Measurements from ENCODE around the gene TAP2.
"Not testable (repeated sequence)": the region's sequence is repeated elsewhere in the genome, so short reads cannot be mapped to it uniquely, and the experiment has no call there.

TAP2 gene

DNA sequence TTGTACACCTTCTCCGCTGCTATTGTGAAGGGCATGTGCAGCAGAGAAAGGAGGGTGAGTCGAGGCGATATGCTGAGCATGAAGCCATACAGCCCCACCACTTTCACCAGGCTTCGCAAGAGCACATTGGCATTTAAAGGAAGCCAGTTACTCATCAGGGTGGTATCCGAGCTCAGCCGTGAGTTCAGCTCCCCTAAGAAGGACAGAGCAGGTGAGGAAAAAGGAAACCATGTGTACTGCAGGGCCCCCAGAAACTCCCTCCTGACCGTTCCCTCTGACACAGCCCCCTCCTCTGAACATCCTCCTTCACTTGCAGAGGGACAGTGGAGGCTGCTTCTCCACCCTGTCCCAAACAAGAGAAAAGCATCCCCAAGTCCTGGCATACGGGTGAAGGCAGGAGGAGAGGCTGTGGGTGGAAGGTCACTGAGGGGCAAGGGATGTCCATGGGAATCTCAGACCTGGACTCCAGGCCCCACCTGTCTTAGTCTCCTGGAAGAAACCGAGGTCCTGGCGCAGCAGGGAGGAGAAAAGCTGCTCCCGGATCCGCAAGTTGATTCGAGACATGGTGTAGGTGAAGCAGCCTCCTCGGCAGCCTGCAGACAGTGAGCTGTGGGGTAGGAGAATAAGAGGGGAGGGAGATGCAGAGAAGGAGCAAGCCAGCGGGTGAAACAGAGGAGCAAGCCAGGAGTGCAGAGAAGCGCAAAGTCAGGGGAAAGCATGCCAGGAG is 3.2 kb downstream of the TAP2 start:
- no peak for DNase-seq (ENCODE audit: low read depth, low spot score)

DNA sequence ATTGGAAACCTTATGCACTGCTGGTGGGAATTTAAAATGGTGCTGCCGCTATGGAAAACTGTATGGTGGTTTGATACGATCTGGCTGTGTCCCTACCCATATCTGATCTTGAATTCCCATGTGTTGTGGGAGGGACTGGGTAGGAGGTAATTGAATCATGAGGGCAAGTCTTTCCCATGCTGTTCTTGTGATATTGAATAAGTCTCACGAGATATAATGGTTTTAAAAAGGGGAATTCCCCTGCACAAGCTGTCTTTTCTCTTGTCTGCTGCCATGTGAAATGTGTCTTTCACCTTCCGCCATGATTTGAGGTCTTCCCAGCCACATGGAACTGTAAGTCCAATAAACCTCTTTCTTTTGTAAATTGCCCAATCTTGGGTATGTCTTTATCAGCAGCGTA is 4.9 kb downstream of the TAP2 start:
- no peak for DNase-seq (ENCODE audit: low read depth, low spot score)

DNA sequence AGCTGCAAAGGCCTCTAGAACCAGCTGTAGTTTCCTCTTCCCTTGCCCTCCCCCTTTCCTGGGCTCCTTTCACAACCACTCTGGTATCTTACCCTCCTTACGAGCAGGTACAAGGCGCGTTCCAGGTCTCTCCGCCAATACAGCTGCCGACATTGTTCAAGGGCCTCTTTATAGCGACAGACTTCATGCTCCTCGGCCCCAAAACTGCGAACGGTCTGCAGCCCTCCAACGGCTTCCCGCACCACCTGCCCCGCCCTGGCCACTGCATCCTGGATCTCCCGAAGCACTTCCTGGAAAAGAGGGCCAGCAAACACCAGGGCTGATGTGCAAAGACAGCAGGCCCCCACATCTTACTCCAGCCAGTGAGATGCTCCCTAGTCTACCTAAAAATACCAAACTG is 6.0 kb downstream of the TAP2 start:
- no peak for DNase-seq (ENCODE audit: low read depth, low spot score)

DNA sequence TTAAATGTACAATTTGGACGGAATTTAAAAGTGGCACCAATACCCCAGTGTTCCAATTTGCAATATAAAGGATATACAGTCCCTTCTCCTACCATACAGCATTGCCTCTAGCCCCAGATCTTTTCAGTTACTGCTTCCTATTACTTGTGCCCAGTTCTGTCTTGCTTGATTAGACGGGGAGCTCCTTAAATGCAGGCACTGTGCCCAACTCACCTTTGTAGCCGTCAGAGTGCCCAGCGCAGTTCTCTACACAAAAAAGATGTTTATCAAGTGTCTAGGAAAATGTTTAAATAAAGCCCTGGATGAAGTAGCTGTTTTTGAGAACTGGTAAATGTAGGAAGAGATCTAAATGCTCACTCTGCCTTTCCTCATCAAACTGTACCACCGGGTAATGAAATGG is 7.6 kb downstream of the TAP2 start:
- DNase-seq (ENCODE audit: low read depth, low spot score), result no peak

DNA sequence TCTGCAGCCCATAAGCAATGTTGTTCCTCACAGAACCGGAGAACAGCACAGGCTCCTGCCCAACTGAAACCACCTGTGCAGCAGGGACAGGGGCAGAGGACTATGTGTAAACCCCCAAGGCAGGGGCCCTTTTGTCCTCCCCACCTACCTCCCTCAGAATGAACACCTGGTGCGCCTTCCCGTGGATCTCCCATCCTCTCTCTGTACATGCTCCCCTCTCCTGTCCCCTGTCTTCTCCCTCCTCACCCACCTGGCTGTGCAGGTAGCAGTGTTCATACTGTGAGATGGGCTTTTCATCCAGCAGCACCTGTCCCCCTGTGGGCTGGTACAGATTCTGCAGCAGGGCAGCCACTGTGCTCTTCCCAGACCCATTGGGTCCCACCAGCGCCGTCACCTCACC is 8.5 kb downstream of the TAP2 start:
- no peak for DNase-seq (ENCODE audit: low read depth, low spot score)

DNA sequence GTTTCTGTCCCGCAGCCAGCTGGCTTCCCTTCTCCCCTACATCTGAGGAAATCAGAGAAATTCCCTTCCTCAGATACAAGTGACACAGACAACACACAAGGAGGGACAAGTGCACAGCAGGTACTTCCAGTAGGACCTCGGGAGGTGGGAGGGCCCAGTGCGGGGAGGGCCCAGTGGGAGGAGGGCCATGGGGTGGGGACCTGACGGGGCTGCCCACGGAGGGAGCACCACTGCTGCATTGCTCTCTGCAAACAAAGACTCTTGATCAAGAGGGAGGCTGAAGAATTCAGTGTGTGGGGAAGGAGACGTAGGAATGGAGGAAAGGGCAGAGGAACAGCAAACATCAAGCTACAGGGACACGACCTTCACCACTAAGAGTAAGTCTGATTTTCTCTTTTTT is 9.0 kb downstream of the TAP2 start:
- no peak for DNase-seq (ENCODE audit: low read depth, low spot score)

DNA sequence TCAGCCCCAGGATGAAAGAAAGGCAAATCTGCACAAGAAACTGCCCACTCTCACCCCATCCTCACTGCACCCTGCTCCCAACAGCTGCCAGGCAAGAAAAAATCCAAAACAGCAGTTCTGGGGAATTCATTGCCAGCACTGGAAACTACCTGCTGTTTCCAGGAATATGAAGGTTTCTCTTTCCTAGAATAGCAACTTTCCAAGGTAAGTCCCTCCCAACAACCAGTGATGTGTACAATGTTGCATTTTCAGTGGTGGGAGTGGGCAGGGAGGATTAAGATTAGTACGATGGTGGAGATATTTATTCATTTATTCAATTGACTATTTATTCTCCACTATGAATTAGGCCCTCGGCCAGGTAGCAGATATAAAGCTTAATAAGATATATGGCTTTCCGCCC is 11.5 kb downstream of the TAP2 start:
- DNase-seq (ENCODE audit: low read depth, low spot score), result no peak

DNA sequence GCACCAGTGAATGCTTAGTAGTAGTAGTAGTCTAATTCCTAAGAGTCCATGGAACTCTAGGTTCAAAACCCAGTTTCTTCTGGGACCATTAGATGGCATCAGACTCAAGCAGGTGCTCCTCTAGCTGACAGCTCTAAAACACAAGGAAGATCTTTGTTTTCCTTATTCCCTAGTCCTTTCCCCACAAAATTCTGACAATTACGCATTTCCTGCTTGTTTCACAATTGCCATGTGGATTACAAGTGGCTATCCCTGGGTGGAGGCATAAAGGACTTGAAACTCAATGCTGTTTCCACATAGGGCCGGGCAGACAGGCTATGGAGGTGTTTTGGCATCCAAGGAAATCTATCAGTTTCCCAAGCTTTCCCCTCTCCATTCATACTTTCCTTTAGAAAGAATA is 12.6 kb downstream of the TAP2 start:
- DNase-seq (ENCODE audit: low read depth, low spot score), result no peak

DNA sequence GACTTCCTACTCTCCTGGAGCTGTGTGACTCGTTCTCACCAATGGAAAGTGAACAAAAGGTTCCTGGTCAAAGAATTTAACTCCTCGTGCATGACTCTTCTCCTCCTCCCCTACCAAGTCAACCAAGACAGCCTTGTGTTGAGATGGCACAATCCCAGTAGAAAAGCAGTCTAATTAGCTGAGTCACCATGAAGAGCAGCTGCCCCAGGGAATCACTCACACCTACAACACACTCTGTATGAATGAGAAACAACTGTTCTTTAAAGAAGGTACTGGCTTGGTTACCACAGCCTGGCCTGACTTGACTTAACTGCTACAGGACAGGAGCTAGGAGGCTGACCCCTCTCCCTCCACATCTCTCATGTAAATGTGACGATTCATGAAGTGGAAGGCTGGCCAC is 18.8 kb downstream of the TAP2 start:
- no peak for DNase-seq (ENCODE audit: low read depth, low spot score)

DNA sequence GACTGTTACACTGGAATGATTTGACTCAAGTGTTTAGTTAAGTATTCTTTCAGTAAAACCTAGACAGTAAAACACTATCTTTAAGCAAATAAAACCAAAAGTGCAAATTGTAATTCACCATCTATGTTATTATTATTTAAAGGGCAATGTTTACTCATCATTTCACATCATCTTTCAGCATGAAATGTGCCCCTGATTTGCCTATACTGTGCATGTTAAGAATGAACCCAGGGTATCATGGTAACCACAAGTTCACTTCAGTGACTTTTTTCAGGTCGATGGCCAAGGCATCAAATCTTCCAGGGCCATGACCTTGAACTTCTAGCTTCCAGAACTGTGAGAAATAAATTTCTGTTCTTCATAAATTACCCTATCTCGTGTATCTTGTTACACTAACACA is 19.7 kb downstream of the TAP2 start:
- DNase-seq (ENCODE audit: low read depth, low spot score), result no peak

DNA sequence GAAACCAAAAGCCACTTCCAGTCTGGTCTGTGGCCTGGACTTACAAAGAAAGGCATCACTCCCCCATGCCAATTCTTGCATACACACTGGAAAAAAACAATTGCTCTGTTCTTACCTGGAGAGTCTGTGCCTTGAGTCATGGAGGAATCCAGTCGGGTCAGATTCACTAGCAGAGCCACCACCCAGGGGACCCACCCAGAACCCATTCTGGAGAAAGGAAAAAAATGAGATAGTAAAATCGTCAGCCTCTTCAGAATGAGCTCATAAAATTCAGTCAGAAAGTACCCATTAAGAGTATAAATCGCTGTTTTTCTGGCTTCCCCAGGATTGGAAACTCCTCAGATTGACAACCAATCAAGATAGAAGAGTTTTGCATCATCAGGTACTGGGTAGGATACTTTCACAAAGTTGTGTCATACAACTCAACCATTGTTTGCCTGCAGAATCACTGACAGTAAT is 21.8 kb downstream of the TAP2 start, which contains the start of gene HLA-DOB:
HLA-DOB (minus strand) TSS at position 257 of the 459 bp plus-strand sequence; CDS start at position 206, 51 bp downstream.
- DNase-seq (ENCODE audit: low read depth, low spot score), result no peak

DNA sequence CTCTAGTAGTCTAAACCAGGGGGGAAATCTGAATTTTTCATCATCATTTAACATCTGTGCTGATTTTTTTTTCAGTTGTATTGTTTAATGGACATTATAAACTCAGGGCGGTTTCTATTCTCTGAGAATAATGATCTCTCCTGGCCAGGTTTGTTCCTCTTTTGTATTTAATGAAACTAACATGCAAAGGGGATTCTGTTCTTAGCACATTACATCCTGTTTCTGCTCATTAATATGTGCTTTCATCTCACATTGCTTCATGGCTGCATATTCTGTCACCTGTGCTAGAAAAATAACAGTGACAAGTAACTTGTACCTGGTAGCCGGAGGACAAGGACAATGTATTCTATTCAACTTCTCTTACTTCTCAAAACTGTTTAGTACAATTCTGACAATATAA is 22.5 kb downstream of the TAP2 start:
- no peak for DNase-seq (ENCODE audit: low read depth, low spot score)

DNA sequence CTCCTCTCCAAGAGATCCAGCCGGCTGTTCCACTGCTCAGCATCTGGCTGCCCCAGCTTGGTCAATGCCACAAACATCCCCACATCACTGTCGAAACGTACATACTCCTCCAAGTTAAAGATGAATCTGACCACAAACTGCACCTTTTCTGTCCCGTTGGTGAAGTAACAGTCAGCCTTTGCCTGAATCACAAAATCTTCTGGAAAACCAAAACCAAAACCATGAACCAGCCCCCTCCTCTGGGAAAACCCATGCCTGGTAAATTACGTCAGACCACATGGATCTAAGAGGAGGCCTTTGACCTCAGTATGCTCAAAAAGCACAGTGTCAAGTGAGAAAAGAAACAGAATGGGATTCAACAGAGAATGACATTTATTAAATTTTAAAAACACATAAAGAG is 23.4 kb downstream of the TAP2 start:
- DNase-seq (ENCODE audit: low read depth, low spot score), result no peak

DNA sequence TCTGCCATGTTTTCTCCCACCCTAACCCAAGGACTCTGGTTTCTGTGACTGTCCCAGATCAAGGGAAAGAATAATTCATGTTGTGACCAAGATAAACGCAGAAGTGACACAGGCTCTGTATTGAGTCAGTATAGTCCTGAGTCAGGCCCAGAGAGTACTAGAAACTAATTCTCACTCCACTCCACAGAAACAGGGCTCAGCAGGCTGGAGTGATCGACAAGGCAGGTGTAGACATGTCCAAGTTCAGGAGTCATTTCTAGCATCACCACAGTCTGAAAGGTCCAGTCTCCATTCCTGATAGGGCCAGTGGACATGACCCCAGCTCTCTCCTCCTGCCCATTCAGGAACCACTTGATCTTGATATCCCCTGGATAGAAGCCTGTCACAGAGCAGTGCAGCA is 24.4 kb downstream of the TAP2 start:
- no peak for DNase-seq (ENCODE audit: low read depth, low spot score)

DNA sequence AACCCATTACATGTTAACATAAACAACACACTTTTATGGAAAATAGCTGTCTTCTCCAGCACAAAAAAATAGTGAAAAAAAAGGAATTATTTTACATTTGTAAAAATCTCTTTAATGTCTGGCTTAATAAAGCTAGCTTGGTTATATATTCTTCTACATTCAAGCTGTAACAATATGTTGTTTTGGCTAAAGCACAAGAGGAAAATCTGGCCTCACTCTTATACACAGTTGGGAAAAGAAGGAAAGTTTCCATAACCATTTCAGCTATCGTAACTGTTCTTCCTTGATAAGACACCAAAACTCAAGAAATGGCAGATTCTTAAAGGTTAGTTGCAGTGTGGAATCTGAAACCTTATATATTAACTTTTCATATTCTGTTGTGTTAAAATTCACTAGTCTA is 29.4 kb downstream of the TAP2 start:
- no peak for DNase-seq (ENCODE audit: low read depth, low spot score)

DNA sequence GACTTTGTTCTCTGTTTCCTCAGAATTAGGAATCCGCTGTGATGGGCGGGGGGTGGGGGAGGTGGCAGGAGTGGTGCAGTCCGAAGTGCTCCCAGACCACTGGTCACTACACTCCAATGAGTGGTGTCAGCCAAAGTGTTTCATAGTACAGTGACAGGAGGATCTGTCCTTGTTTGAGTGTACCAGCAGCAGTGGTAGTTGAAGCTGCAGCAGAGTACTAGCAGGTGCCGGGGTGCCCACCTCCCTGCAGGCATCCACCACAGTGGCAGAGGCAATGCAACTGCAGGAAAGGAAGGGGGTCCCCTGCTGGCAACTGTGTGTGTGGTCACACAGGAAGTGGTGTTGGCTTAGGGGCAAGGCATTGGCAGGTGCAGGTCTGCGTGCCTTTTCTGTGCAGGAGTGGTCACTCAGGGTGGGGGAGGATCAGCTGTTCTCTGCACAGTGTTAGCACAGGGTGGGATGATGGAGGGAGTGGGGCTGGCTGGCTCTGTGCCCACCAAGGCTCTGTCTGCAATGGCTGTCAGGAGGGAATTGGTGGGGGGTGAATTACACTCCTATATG is 31.4 kb downstream of the TAP2 start:
- no peak for DNase-seq (ENCODE audit: low read depth, low spot score)

DNA sequence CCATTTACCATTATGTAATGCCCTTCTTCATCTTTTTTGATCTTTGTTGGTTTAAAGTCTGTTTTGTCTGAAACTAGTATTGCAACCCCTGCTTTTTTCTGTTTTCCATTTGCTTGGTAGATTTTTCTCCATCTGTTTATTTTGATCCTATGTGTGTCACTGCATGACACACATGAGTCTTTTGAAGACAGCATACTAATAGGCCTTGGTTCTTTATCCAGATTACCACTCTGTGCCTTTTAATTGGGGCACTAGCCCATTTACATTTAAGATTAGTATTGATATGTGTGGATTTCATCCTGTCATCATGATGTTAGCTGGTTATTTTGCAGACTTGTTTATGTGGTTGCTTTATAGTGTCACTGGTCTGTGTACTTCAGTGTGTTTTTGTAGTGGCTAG is 33.1 kb downstream of the TAP2 start:
- not testable (repeated sequence) for DNase-seq (ENCODE audit: low read depth, low spot score)

DNA sequence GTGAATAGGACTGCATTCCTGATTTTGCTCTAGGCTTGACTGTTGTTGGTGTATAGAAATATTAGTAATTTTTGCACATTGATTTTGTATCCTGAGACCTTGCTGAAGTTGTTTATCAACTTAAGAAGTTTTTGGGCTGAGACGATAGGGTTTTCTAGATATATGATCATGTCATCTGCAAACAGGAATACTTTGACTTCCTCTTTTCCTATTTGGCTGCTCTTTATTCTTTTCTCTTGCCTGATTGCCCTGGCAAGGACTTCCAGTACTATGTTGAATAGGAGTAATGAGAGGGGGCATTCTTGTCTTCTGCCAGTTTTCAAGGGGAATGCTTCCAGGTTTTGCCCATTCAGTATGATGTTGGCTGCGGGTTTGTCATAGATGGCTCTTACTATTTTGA is 35.1 kb downstream of the TAP2 start:
- no peak for DNase-seq (ENCODE audit: low read depth, low spot score)

DNA sequence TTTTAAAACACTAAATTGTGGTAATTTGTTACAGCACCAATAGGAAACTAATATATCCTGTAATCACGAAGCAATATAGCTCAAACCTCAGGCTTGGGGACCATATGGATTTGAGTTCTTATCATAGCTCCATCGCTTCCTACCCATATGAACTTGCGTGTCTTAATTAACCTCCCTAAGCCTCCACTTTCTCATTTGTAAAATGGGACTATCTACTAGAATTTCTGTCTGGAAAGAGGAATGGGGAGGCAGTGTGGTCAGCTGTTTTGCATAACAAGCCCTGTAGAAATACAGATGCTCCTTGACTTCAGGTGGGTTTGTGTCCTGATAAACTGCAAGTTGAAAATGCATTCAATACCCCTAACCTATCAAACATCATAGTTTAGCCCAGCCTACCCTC is 38.8 kb downstream of the TAP2 start:
- DNase-seq (ENCODE audit: low read depth, low spot score), result no peak

DNA sequence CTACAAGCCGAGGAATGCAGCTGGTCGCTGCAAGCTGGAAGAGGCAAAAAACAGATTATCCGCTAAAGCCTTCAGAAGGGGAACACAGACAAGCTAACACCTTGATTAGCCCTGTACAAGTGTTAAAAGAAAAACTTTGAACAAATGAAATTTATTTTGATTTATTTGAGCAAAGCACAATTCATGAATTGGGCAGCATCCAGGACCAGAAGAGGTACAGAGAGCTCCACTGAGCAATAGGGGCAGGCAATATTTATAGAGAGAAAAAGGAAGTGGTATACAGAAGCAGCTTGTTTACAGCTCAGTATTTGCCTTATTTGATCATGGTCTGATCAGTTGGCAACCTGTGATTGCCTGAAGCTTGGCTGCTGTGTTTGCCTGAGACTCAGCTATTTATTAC is 39.4 kb downstream of the TAP2 start:
- DNase-seq (ENCODE audit: low read depth, low spot score), result no peak

DNA sequence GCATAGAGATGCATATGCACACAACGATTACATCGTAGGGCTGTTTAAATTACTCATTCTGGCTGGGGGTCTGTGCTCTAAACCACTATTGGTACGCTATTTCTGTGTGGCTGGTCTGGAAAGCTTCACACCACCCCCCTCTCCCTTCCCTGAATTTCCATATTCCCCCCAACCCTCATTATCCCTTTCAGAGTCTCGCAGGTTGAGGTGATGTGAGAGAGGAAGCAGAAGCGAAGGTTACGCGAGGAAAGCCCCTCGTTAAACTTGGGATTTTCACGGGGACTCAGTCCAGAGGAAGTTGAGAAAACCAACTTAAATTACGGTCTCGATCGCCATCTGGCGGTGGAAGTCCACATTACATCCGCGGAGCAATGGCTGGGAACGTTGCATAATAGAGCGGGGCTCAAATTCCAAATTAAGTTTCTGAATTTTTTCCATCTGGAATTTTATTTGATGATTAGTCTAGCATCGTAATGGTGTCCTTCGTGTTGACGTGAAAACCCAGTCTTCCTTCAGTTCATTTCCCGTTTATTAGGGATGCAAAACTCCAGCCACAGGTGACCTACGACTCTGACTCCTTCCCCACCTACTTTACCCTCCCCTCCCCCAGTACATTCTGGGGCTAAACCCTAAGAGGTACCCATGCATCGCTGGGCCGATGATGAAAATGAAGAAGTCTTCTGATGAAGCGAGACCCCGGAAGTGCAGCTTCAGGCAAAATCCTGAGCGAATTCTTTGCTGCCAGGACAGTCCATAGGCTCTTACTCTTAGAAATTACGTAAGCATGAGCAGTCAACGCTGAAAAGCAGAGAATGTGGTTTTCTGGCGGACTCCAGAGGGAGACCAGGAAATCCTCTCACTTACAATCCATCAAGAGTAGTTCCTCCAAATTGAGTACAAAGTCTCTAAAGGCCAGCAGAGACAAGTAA is 41.4 kb downstream of the TAP2 start:
- peak; percentile 62 for DNase-seq (ENCODE audit: low read depth, low spot score)

DNA sequence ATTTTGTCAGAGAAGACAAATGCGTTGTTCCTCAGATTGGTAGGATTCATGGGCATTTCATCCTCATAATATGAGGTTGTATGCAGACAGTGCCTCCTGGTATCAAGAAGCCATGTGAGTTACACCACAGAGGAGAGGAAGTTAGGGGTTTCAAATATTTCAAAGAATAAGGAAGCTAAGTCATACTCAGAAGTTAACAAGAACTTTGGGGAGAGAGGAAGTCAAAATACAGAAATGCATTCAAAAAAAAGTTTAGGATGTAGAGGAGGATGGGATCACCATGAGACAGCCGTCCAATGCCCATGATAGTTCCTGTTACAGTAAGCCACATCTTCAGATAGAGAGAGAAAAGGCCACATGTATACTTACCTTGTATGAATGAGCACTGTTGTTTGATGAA is 44.0 kb downstream of the TAP2 start:
- no peak for DNase-seq (ENCODE audit: low read depth, low spot score)

All from activated naive CD8-positive, alpha-beta T cell treated with anti-CD3 and anti-CD28 coated beads, Interleukin-2, amount 50 U/mL, for 16 hours (primary cell).